Neural progenitor cell (in vitro differentiated cells): Measurements from ENCODE around the gene FNIP2.

Experiments
- CTCF ChIP-seq: fragments of 200-600 bp; sonication (generic); IDR thresholded peaks from 2 replicates; pipeline ENCODE4 v1.5.1; 2017; ENCODE audit warnings: antibody characterized with exemption, mild to moderate bottlenecking
- EZH2 ChIP-seq: fragments of 200-600 bp; sonication (generic); IDR thresholded peaks from 2 replicates; pipeline ENCODE4 v1.6.1; 2017; ENCODE audit warnings: antibody characterized with exemption, mild to moderate bottlenecking, moderate library complexity

DNA sequence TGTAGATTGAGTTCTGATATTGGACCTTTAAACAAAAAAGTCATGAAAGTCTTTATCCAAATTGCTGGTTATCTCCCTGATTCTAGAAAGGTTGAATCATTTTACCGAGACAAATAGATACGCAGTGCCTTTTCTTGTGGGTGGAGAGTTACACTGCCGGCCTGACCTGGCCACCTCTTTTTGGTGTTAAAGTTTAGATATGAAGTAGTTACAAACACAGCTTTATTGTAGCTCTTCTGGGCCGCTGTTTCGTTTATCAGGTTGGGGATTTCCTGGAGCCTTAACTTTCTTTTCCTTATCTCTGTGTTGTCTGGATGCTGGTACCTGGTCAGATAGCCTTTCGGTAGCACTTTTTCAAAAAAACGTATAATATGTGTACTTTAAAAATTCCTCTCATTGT, 31.0 kb downstream of the FNIP2 start:
- TF ChIP-seq CTCF, result no peak
- TF ChIP-seq EZH2, result no peak
